ENCODE measurements around the gene CLCA1. TPM values are rescaled to one million over a fixed set of nuclear protein-coding genes. Genes with fewer than 3 reads are reported as not detected.

Gene CLCA1, protein sequence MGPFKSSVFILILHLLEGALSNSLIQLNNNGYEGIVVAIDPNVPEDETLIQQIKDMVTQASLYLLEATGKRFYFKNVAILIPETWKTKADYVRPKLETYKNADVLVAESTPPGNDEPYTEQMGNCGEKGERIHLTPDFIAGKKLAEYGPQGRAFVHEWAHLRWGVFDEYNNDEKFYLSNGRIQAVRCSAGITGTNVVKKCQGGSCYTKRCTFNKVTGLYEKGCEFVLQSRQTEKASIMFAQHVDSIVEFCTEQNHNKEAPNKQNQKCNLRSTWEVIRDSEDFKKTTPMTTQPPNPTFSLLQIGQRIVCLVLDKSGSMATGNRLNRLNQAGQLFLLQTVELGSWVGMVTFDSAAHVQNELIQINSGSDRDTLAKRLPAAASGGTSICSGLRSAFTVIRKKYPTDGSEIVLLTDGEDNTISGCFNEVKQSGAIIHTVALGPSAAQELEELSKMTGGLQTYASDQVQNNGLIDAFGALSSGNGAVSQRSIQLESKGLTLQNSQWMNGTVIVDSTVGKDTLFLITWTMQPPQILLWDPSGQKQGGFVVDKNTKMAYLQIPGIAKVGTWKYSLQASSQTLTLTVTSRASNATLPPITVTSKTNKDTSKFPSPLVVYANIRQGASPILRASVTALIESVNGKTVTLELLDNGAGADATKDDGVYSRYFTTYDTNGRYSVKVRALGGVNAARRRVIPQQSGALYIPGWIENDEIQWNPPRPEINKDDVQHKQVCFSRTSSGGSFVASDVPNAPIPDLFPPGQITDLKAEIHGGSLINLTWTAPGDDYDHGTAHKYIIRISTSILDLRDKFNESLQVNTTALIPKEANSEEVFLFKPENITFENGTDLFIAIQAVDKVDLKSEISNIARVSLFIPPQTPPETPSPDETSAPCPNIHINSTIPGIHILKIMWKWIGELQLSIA
- not detected in 2 replicates for polyA plus RNA-seq (2013)

GRCh38 chr1:86468501-86468977 lies at the start of gene CLCA1:
Gene CLCA1, plus strand, starts transcription at chr1:86468927. Its CDS starts 45 bp downstream, at chr1:86468972.
- Histone ChIP-seq H2AK5ac (ENCODE audit: low read length) (no peak within 1 kb of the TSS), H3K9ac (ENCODE audit: low read length) (no peak within 1 kb of the TSS), H3K4me3 (ENCODE audit: low read depth, low read length) (no peak within 1 kb of the TSS), H3K27ac (ENCODE audit: low read depth, low read length) (no peak within 1 kb of the TSS), H2BK120ac (ENCODE audit: insufficient read depth, low read length, poor library complexity) (no peak within 1 kb of the TSS), H3K36me3 (ENCODE audit: control insufficient read depth in 1 of 2, insufficient read depth in 2 of 2, low read length in 2 of 2) (no peaks in the 10 kb centered on the region), H4K8ac (ENCODE audit: low read depth, low read length) (no peak within 1 kb of the TSS), H4K91ac (ENCODE audit: low read depth, low read length) (no peak within 1 kb of the TSS), H3K23ac (ENCODE audit: low read length) (no peak within 1 kb of the TSS), H3K18ac (ENCODE audit: low read length) (no peak within 1 kb of the TSS), H3K4ac (ENCODE audit: low read depth, low read length) (no peak within 1 kb of the TSS), H3K27me3 (ENCODE audit: insufficient read depth, low read length) (no peaks in the 10 kb centered on the region), H3K79me1 (ENCODE audit: low read length) (no peaks in the 10 kb centered on the region), H2BK5ac (ENCODE audit: low read depth, low read length, poor library complexity) (no peak within 1 kb of the TSS), H3K14ac (ENCODE audit: low read length) (no peak within 1 kb of the TSS), H4K12ac (ENCODE audit: low read depth, low read length) (no peak within 1 kb of the TSS), H3K4me2 (ENCODE audit: low read length) (no peak within 1 kb of the TSS), H2AFZ (ENCODE audit: insufficient read depth, low read length, poor library complexity) (no peak within 1 kb of the TSS), H3K9me3 (ENCODE audit: insufficient read depth, low read depth, low read length) (no peaks in the 10 kb centered on the region), H2BK12ac (ENCODE audit: low read length) (no peak within 1 kb of the TSS), H3K79me2 (ENCODE audit: control insufficient read depth, insufficient read depth, low read length, poor library complexity) (no peaks in the 10 kb centered on the region), H3K4me1 (ENCODE audit: control insufficient read depth in 1 of 2, insufficient read depth in 2 of 2, low read length in 2 of 2) (no peaks in the 10 kb centered on the region)
- no CpG with 5 or more reads among the region's 7 CpGs for WGBS (ENCODE audit: extremely low coverage, insufficient coverage, insufficient read length)
- no peak for DNase-seq

DNA sequence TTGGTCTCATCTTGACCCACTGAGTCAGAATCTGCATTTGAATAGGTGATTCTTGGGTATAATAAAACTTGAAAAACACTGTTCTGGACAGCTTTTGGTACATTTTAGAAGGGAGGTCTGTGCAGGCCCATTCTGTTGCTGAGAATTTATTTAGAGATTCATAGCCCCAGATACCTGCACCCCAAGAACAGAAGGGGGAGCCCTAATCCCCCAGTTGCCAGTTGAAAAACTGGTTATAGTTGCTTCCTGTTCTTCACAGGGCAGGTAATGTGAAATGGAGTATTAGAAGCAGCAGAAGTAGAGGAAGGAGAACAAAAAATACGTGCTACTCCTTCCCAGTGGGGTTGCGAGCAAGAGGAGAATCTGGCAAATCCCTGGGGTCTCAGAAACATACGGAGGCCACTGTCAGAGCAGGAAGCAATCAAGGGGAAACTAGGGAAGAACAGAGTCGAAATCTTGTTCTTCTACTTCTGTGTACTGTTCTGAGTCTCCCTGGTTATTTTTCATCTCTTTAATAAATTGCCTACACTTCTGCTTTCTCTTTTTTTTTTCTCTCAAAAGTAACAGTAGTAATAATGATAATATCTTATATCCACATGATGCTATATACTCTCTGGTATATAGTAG lies 49.3 kb upstream of the CLCA1 start:
- Histone ChIP-seq H2AK5ac (ENCODE audit: low read length) (no peak overlapping the region), H3K4ac (ENCODE audit: low read depth, low read length) (no peak overlapping the region), H2BK120ac (ENCODE audit: insufficient read depth, low read length, poor library complexity) (no peak overlapping the region), H3K4me3 (ENCODE audit: low read depth, low read length) (no peak overlapping the region), H3K14ac (ENCODE audit: low read length) (no peak overlapping the region), H3K79me2 (ENCODE audit: control insufficient read depth, insufficient read depth, low read length, poor library complexity) (no peaks in the 10 kb centered on the region), H4K12ac (ENCODE audit: low read depth, low read length) (no peak overlapping the region), H4K91ac (ENCODE audit: low read depth, low read length) (no peak overlapping the region), H3K18ac (ENCODE audit: low read length) (no peak overlapping the region), H2AFZ (ENCODE audit: insufficient read depth, low read length, poor library complexity) (no peak overlapping the region), H3K9ac (ENCODE audit: low read length) (no peak overlapping the region), H2BK5ac (ENCODE audit: low read depth, low read length, poor library complexity) (no peak overlapping the region), H3K36me3 (ENCODE audit: control insufficient read depth in 1 of 2, insufficient read depth in 2 of 2, low read length in 2 of 2) (no peaks in the 10 kb centered on the region), H3K9me3 (ENCODE audit: insufficient read depth, low read depth, low read length) (no peaks in the 10 kb centered on the region), H3K4me1 (ENCODE audit: control insufficient read depth in 1 of 2, insufficient read depth in 2 of 2, low read length in 2 of 2) (no peaks in the 10 kb centered on the region), H3K79me1 (ENCODE audit: low read length) (no peaks in the 10 kb centered on the region), H3K4me2 (ENCODE audit: low read length) (no peak overlapping the region), H4K8ac (ENCODE audit: low read depth, low read length) (no peak overlapping the region), H3K27ac (ENCODE audit: low read depth, low read length) (no peak overlapping the region), H3K27me3 (ENCODE audit: insufficient read depth, low read length) (no peaks in the 10 kb centered on the region), H3K23ac (ENCODE audit: low read length) (no peak overlapping the region), H2BK12ac (ENCODE audit: low read length) (no peak overlapping the region)
- WGBS (ENCODE audit: extremely low coverage, insufficient coverage, insufficient read length), result no CpG with 5 or more reads among the region's 4 CpGs
- DNase-seq, result no peak

DNA sequence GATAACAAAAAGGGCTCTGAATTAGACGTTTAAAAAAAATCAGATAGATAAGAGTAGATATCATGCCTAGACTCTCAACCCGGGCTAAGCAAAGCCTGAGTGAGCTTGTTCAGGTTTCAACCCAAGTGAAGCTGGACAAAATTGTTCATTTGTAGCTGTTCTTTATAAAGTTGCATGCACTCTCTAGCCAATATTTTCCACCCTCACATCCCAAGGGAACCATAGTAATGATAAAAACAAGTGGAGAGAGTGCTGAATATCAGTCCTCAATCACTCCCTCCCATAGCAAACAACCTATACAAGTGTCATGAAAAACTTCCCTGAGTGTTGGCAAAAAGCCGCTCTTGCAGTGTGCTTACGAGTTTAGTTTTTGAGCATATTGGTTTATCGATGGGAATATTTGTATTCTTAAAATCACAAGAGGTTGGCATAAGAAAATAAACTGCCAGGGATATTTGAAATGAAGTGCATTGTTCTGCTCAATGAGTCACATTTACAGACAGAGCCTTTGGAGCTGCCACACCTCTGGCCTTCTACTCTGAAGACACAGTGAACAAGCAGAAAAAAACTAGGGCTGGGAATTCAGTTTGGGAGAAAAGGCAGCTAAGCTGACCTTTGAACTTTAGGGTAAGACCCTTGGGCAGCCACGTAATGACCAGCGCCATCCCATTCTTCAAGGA lies 47.0 kb upstream of the CLCA1 start:
- Histone ChIP-seq H3K4me2 (ENCODE audit: low read length) (no peak overlapping the region), H3K9me3 (ENCODE audit: insufficient read depth, low read depth, low read length) (no peaks in the 10 kb centered on the region), H4K91ac (ENCODE audit: low read depth, low read length) (no peak overlapping the region), H2BK5ac (ENCODE audit: low read depth, low read length, poor library complexity) (no peak overlapping the region), H3K79me2 (ENCODE audit: control insufficient read depth, insufficient read depth, low read length, poor library complexity) (no peaks in the 10 kb centered on the region), H3K79me1 (ENCODE audit: low read length) (no peaks in the 10 kb centered on the region), H3K18ac (ENCODE audit: low read length) (no peak overlapping the region), H3K27ac (ENCODE audit: low read depth, low read length) (no peak overlapping the region), H3K9ac (ENCODE audit: low read length) (no peak overlapping the region), H2BK120ac (ENCODE audit: insufficient read depth, low read length, poor library complexity) (no peak overlapping the region), H2AK5ac (ENCODE audit: low read length) (no peak overlapping the region), H3K36me3 (ENCODE audit: control insufficient read depth in 1 of 2, insufficient read depth in 2 of 2, low read length in 2 of 2) (no peaks in the 10 kb centered on the region), H3K23ac (ENCODE audit: low read length) (no peak overlapping the region), H2AFZ (ENCODE audit: insufficient read depth, low read length, poor library complexity) (no peak overlapping the region), H3K4me1 (ENCODE audit: control insufficient read depth in 1 of 2, insufficient read depth in 2 of 2, low read length in 2 of 2) (no peaks in the 10 kb centered on the region), H3K27me3 (ENCODE audit: insufficient read depth, low read length) (no peaks in the 10 kb centered on the region), H4K12ac (ENCODE audit: low read depth, low read length) (no peak overlapping the region), H3K14ac (ENCODE audit: low read length) (no peak overlapping the region), H2BK12ac (ENCODE audit: low read length) (no peak overlapping the region), H3K4me3 (ENCODE audit: low read depth, low read length) (no peak overlapping the region), H3K4ac (ENCODE audit: low read depth, low read length) (no peak overlapping the region), H4K8ac (ENCODE audit: low read depth, low read length) (no peak overlapping the region)
- no CpG with 5 or more reads among the region's 7 CpGs for WGBS (ENCODE audit: extremely low coverage, insufficient coverage, insufficient read length)
- no peak for DNase-seq

- Histone ChIP-seq H3K23ac (ENCODE audit: low read length) (no peak overlapping the region), H4K91ac (ENCODE audit: low read depth, low read length) (no peak overlapping the region), H2BK120ac (ENCODE audit: insufficient read depth, low read length, poor library complexity) (no peak overlapping the region), H3K4ac (ENCODE audit: low read depth, low read length) (no peak overlapping the region), H3K4me3 (ENCODE audit: low read depth, low read length) (no peak overlapping the region), H3K9ac (ENCODE audit: low read length) (no peak overlapping the region), H2AFZ (ENCODE audit: insufficient read depth, low read length, poor library complexity) (no peak overlapping the region), H3K9me3 (ENCODE audit: insufficient read depth, low read depth, low read length) (no peaks in the 10 kb centered on the region), H3K79me1 (ENCODE audit: low read length) (no peaks in the 10 kb centered on the region), H3K4me1 (ENCODE audit: control insufficient read depth in 1 of 2, insufficient read depth in 2 of 2, low read length in 2 of 2) (no peaks in the 10 kb centered on the region), H4K12ac (ENCODE audit: low read depth, low read length) (no peak overlapping the region), H3K79me2 (ENCODE audit: control insufficient read depth, insufficient read depth, low read length, poor library complexity) (no peaks in the 10 kb centered on the region), H3K36me3 (ENCODE audit: control insufficient read depth in 1 of 2, insufficient read depth in 2 of 2, low read length in 2 of 2) (no peaks in the 10 kb centered on the region), H3K27me3 (ENCODE audit: insufficient read depth, low read length) (no peaks in the 10 kb centered on the region), H3K18ac (ENCODE audit: low read length) (no peak overlapping the region), H2BK12ac (ENCODE audit: low read length) (no peak overlapping the region), H2AK5ac (ENCODE audit: low read length) (no peak overlapping the region), H3K4me2 (ENCODE audit: low read length) (no peak overlapping the region), H3K14ac (ENCODE audit: low read length) (no peak overlapping the region), H3K27ac (ENCODE audit: low read depth, low read length) (no peak overlapping the region), H2BK5ac (ENCODE audit: low read depth, low read length, poor library complexity) (no peak overlapping the region), H4K8ac (ENCODE audit: low read depth, low read length) (no peak overlapping the region)
- no peak for DNase-seq
Observed at GRCh38 chr1:86423473-86423872, 45.3 kb upstream of the CLCA1 start.

All from trophoblast cell (in vitro differentiated cells and primary cell).